HEK293T (cell line): Measurements from ENCODE around the gene SIK2.

ENCODE experiments used
- BHLHE40 ChIP-seq: fragments of 450-650 bp; IDR thresholded peaks from 2 replicates; pipeline ENCODE4 v1.6.1; 2016; ENCODE audit warnings: mild to moderate bottlenecking, moderate library complexity, borderline replicate concordance
- FOXM1 ChIP-seq: fragments of 450-650 bp; IDR thresholded peaks from 2 replicates; pipeline ENCODE4 v1.6.1; 2017; ENCODE audit warnings: mild to moderate bottlenecking, borderline replicate concordance
- SP1 ChIP-seq: fragments of 450-650 bp; IDR thresholded peaks from 2 replicates; pipeline ENCODE4 v1.6.1; 2017
- SUZ12 ChIP-seq: fragments of 450-650 bp; IDR thresholded peaks from 2 replicates; pipeline ENCODE4 v1.6.1; 2016; ENCODE audit warnings: mild to moderate bottlenecking

GRCh38 chr11:111629499-111629898, 27.2 kb downstream of the SIK2 start:
- TF ChIP-seq BHLHE40 (no peak), SP1 (no peak), SUZ12 (no peak), FOXM1 (no peak)
